HT1080 (cell line): ENCODE results near the gene CNGA1. TPM values are rescaled to one million over a fixed set of nuclear protein-coding genes. Genes with fewer than 3 reads are reported as not detected.
"Not testable (repeated sequence)": the region's sequence is repeated elsewhere in the genome, so short reads cannot be mapped to it uniquely, and the experiment has no call there.

Experiments used
- DNase-seq: peaks from one replicate; pipeline ENCODE4 v3.0.0-alpha.2; 2015; ENCODE audit warnings: low read depth
- total RNA-seq: library from RNA; depleted of rRNA; stranded (reverse); fragments of >200 nt; shearing (Covaris generic); gene quantifications from 2 replicates; pipeline ENCODE4 v1.2.3, GENCODE V29; 2014

Gene CNGA1
- total RNA-seq, 1 experiment from 2014 or later: not detected

DNA sequence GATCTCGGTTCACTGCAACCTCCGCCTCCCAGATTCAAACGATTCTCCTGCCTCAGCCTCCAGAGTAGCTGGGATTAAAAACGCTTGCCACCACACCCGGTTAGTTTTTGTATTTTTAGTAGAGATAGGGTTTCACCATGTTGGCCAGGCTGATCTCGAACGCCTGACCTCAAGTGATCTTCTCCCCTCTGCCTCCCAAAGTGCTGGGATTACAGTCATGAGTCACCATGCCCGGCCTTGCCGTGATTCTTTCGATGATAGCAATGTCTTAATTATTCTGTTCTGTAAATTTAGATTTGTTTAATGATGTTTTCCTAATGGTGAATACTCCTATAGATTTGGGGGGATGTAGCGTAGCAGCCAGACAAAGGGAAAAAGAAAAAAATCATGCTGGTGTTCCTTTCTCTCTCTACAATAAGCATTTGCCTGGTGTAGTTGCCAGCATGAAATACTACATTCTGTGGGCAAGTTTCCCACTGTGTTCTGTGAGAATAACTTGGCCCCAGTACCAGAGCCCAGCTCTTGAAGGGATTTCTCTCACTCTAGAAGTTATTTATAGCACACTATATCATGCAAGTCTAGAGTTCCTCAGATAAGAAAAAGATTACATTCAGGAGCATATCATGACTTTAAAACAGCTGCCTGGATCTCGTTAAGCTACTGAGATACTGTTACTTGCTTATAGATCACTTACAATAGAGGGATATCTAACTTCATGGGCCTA lies 15.5 kb upstream of the CNGA1 start:
- no peak for DNase-seq

GRCh38 chr4:48030470-48030869 lies 14.0 kb upstream of the CNGA1 start:
- DNase-seq: no peak

GRCh38 chr4:48028696-48029095 lies 12.2 kb upstream of the CNGA1 start:
- DNase-seq: no peak

- DNase-seq: no peak
Observed at GRCh38 chr4:48027653-48028052, 11.2 kb upstream of the CNGA1 start.

DNA sequence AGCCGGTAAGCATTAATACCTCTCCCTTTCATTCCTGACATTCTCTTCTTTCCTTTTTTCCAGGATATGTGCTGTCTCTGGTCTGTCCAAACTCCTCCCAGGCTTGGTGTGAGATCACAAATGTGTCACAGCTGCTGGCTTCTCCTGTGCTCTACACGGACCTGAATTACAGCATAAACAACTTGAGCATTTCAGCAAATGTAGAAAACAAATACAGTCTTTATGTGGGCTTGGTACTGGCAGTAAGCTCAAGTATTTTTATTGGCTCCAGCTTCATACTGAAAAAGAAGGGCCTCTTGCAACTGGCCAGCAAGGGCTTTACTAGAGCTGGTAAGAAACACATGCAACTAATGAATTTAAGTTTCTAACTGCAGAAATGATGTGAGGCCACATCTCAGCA lies 8.5 kb upstream of the CNGA1 start:
- DNase-seq: no peak

DNA sequence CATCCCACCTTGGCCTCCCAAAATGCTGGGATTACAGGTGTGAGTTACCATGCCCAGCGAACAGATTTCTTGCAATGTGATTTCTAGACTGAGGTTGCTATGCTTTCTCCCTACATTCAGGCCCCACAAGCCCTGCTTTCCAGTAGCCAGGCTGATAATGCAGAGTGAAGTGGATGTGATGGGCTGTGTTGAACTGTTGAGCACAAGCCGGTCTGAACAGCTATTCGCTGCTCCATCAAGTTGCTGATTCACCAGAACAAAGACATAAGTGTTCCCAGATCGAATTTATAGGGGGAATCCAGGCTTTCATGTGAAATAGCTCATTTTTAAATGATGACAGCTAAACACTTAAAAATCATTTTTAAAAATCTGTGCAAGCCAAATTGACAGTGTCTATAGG lies 8.0 kb upstream of the CNGA1 start:
- no peak for DNase-seq

DNA sequence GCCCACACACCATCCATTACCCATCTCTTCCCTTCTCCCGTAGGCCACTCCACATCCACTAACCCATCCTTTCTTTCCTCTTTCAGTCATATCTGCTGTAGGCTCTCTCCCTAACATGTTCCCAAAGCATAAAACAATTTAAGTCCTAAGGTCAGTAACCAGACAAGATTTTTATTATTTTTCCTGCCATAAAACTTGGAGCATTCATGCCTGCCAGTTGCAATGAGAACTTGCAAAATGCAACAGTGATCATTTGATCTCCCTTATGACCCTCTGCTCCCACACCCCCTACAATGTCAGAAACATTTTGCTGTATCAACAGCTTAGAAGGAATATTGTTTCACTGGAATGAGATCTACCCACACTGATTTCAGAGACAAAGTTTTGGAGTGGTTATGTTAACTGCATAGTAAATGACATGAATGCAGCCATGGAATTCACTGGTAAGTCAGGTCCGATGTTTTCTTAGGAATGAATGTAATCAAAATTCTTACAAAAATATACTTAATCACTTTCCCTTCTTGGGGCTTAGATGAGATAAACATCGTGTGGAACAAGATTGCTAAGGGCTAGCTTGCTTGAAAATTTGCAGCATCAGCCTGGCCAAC lies 5.8 kb upstream of the CNGA1 start:
- DNase-seq: no peak

DNA sequence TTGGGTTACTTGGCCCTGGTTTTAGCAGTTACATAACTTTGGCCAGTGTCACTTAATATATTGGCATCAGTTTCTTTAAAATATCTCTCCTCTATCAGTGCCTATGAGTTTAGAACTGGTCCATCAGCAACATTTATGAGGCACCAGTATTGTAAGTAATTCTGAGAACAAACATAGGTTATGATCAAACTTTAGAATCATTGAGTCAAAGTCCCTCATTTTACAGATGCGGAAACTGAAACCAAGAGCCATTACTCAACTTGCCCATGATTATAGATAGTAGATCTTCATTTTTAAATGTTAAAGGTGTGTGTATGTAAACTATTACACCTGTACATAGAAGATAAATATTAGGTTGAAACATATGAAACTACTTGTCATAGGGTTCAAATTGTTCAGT lies 4.6 kb upstream of the CNGA1 start:
- no peak for DNase-seq

GRCh38 chr4:48018112-48018511 lies 1.6 kb upstream of the CNGA1 start:
- no peak for DNase-seq

GRCh38 chr4:48017108-48017571 lies 659 bp upstream of the CNGA1 start:
- DNase-seq: peak; percentile 74

- no peak for DNase-seq
Observed at GRCh38 chr4:48015678-48016077, 803 bp downstream of the CNGA1 start.

- DNase-seq: no peak
Observed at GRCh38 chr4:48015216-48015615, 1.3 kb downstream of the CNGA1 start.

GRCh38 chr4:48012824-48013223 lies 3.7 kb downstream of the CNGA1 start:
- no peak for DNase-seq

DNA sequence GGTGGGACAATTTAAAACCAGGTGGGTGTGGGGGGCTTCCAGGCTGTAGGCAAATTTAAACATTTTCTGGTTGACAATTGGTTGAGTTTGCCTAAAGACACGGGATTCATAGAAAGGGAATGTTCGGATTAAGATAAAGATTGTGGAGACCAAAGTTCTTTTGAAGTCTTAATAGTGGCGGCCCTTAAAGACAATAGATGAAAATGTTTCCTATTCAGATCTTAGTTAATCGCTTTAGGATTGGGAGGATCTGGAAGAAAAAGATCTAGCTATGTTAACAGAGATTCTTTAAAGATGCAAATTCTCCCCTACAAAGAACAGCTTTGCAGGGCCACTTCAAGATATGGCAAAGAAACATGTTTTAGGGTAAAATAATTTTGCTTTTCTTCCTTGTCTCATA lies 4.8 kb downstream of the CNGA1 start:
- DNase-seq: no peak

DNA sequence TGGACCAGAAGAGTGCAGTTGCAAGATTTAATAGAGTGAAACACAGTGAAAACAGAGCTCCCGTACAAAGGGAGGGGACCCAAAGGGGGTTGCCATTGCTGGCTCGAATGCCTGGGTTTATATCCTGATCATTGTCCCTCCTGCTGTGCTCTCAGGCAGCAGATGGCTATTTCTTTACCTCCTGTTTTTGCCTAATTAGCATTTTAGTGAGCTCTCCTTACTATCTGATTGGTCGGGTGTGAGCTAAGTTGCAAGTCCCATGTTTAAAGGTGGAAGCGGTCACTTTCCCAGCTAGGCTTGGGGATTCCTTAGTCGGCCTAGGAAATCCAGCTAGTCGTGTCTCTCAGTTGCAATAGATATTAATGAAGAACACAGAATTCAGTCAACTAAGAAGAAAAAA lies 5.6 kb downstream of the CNGA1 start:
- not testable (repeated sequence) for DNase-seq

GRCh38 chr4:48008021-48008596 lies 8.4 kb downstream of the CNGA1 start:
- no peak for DNase-seq

GRCh38 chr4:48005781-48006180 lies 10.7 kb downstream of the CNGA1 start:
- DNase-seq: no peak

GRCh38 chr4:48003568-48003967 lies 12.9 kb downstream of the CNGA1 start:
- DNase-seq: peak; percentile 27

- no peak for DNase-seq
Observed at GRCh38 chr4:48002267-48002666, 14.2 kb downstream of the CNGA1 start.

DNA sequence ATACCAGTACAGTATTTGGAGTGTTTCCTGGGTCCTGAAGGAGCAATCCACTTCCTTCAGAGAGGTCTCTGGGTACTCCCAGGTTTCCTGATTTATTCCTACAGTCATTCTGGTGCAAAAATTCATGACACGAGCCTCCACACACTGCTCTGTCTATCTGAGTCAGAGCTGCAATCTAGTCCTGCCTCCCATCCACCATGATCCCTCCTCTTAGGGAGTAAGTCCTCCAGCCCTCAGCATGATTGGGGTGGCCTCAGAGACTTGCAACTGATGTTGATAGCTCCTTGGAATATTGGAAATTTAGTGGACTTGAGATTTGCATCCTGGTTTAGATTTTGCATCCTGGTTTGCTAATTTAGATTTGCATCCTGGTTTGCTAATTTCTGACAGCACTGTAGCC lies 20.5 kb downstream of the CNGA1 start:
- no peak for DNase-seq

- DNase-seq: not testable (repeated sequence)
Observed at GRCh38 chr4:47992475-47992874, 24.0 kb downstream of the CNGA1 start.

DNA sequence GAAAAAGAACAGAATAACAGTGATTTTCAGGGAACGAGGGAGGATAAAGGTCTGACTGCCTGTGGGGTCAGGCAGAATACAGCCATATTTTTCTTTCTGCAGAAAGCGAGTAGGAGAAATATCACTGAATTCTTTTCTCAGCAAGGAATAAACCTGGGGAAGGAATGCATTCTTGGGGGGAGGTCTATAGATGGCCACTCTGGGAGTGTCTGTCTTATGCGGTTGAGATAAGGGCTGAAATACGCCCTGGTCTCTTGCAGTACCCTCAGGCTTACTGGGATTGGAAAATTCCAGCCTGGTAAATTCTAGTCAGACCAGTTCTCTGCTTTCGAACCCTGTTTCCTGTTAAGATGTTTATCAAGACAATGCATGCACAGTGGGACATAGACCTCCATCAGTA lies 26.3 kb downstream of the CNGA1 start:
- DNase-seq: no peak

- DNase-seq: no peak
Observed at GRCh38 chr4:47974566-47974965, 41.9 kb downstream of the CNGA1 start.
